ENCODE results near the gene AKAP1.

DNA sequence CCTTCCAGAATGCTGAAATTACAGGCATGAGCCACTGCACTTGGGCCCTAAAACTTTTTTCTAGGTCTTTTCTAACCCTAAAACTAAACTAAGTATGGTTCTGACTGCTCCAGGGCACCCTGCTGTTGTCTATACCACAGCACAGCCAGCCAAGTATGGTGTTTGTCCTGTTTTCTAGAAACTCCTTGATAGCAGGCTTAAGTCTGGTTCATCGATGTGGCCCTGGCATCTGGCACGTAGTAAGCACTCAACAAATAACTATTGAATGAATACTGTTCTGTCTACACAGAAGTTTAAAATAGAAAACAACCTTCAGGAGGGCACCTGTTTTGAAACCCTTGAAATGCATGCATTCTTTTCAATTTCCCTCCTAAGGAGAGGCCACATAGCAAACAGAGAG is 44.5 kb upstream of the AKAP1 start:
- TF ChIP-seq EZH2 (IDR thresholded peaks at IDR 0.05; ENCODE audit: insufficient read depth, poor library complexity, severe bottlenecking) (no peak), EZH2phosphoT487 (IDR thresholded peaks at IDR 0.05; ENCODE audit: insufficient read depth, low read depth) (no peak)
